GM12878 (cell line): Measurements from ENCODE around the gene LTA. TPM values are rescaled to one million over a fixed set of nuclear protein-coding genes. Genes with fewer than 3 reads are reported as not detected.

Source experiments
- CREB1 ChIP-seq: IDR thresholded peaks from 2 replicates; pipeline ENCODE4 v1.6.1; 2012; ENCODE audit warnings: low read depth, mild to moderate bottlenecking, inconsistent platforms
- CREM ChIP-seq: IDR thresholded peaks from 2 replicates; pipeline ENCODE4 v1.6.1; 2014; ENCODE audit warnings: antibody characterized with exemption, low read depth
- FOS ChIP-seq: IDR thresholded peaks from 3 replicates; pipeline ENCODE4 v1.6.1; 2011; ENCODE audit warnings: borderline replicate concordance; ENCODE audit not compliant: insufficient read length; ENCODE audit errors: extremely low read depth
- GATAD2B ChIP-seq: fragments of 450-650 bp; conservative IDR thresholded peaks from 2 replicates; pipeline ENCODE4 v1.6.1; 2017; ENCODE audit warnings: low read depth, mild to moderate bottlenecking, moderate library complexity
- IRF4 ChIP-seq: IDR thresholded peaks from 2 replicates; pipeline ENCODE4 v1.6.1; 2011; ENCODE audit warnings: low read depth, low read length
- JUNB ChIP-seq: IDR thresholded peaks from 2 replicates; pipeline ENCODE4 v1.6.1; 2016; ENCODE audit warnings: antibody characterized with exemption, mild to moderate bottlenecking
- KLF5 ChIP-seq: fragments of 450-650 bp; IDR thresholded peaks from 2 replicates; pipeline ENCODE4 v1.6.1; 2014; ENCODE audit warnings: mild to moderate bottlenecking; ENCODE audit not compliant: partially characterized antibody
- NFYB ChIP-seq: IDR thresholded peaks from 2 replicates; pipeline ENCODE4 v1.6.1; 2011; ENCODE audit warnings: low read depth, mild to moderate bottlenecking, low read length, improper control_type of control experiment, moderate library complexity; ENCODE audit not compliant: insufficient read depth
- STAT1 ChIP-seq: fragments of 450-650 bp; conservative IDR thresholded peaks from 2 replicates; pipeline ENCODE4 v1.6.1; 2014; ENCODE audit warnings: antibody characterized with exemption, mild to moderate bottlenecking
- TCF7 ChIP-seq: IDR thresholded peaks from 2 replicates; pipeline ENCODE4 v1.6.1; 2014; ENCODE audit warnings: antibody characterized with exemption, borderline replicate concordance
- ZSCAN29 ChIP-seq: fragments of 450-650 bp; IDR thresholded peaks from 2 replicates; pipeline ENCODE4 v1.6.1; 2017; ENCODE audit warnings: mild to moderate bottlenecking, moderate library complexity
- polyA plus RNA-seq, 11 experiments: library from polyadenylated mRNA; depleted of rRNA in 4 of 11; unstranded in 6 of 11; stranded (reverse) in 5 of 11; fragments of >200 nt; fragmentation: Nextera tagmentation in 4 of 11; fragmentation: Illumina TruSeq in 1 of 11; extraction: Ambion mirVana in 4 of 11; extraction: Trizol in 1 of 11; gene quantifications; 1 replicate in 1 of 11; 2 replicates in 10 of 11; pipeline versions ENCODE4 v1.2.1 to v1.2.3, GENCODE V29; 2011 to 2016; ENCODE audit warnings: inconsistent platforms in 2 of 11, missing spikeins in 2 of 11, low read depth in 1 of 11
- total RNA-seq, 4 experiments: library from RNA; depleted of rRNA in 3 of 4; stranded (reverse); fragments of >200 nt in 3 of 4; fragmentation: Illumina TruSeq in 1 of 4; extraction: Trizol in 1 of 4; gene quantifications; 2 replicates each; pipeline versions ENCODE4 v1.2.1 to v1.2.3, GENCODE V29; 2013 to 2021
- TF ChIP-seq, protein P1 (sequence below), 3 experiments: IDR thresholded peaks in 2 of 3; conservative IDR thresholded peaks in 1 of 3; 2 replicates each; pipeline ENCODE4 v1.5.1; 2011; ENCODE audit warnings: low read depth in 3 of 3, low read length in 3 of 3, mild to moderate bottlenecking in 3 of 3, control low read depth in 2 of 3, moderate library complexity in 2 of 3, inconsistent platforms in 1 of 3, mixed read lengths in 1 of 3; ENCODE audit not compliant: control insufficient read depth in 2 of 3, insufficient read depth in 1 of 3; ENCODE audit errors: extremely low read depth in 1 of 3
- TF ChIP-seq, protein P2 (sequence below): fragments of 450-650 bp; IDR thresholded peaks from 2 replicates; pipeline ENCODE4 v1.6.1; 2018; ENCODE audit warnings: borderline replicate concordance, mild to moderate bottlenecking; ENCODE audit not compliant: partially characterized antibody

The LTA gene
- total and polyA plus RNA-seq, 10 of the 15 experiments (the other 5 are each of a cell fraction or from before 2014, with no cell fraction given), result 27.5 to 100 (median 75.1) TPM

DNA sequence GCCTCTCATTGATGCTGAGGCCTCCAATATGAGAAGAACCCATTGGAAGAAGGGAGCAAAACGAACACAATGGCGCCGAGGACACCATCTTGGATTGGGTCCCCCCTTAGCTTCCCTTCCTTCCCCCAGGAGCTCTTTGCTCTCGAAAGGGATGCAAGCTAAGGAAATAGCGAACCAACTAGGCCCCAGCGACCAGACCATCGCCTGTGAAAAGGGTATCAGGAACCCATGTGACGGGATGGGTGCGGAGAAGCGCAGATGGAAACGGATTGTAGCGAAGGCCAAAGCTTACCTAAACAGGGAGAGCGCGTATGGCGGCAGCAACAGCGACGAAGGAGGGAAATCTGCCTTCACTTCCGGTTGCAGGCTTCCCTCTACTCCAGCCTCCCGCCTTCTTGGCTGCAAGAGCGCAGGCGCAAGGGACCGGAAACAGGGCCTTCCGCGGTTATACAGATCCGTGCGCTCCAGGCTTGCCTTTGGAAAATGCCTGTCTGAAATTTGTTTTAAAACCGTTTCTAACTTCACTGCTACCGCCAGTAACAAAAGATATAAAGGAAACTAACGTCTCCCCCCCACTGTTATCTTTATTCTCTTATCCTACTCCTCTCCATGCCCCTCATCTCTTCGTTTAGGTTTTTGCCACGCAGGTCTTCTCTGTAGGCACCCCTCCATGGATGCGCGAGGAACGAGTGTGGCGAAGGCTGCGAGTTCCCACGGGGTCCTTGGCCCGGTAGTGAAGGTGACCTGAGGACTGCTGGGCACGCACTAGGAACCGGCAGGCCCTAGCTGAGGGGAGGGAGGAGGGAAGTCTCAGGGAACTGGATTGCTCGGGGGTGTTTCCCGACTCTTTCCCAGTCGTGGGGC, 30.2 kb upstream of the LTA start, which contains the start of gene DDX39B (continued):
- TF ChIP-seq IRF4 (peak; percentile 70; the same call in 1 of the 2 replicates), TCF7 (no peak), KLF5 (peak; percentile 70), JUNB (no peak), CREM (peak; percentile 61), FOS (no peak), STAT1 (peak; percentile 90; the same call in 1 of the 2 replicates), NFYB (no peak), GATAD2B (peak; percentile 88), ZSCAN29 (peak; percentile 93), CREB1 (peak; percentile 46)
- TF ChIP-seq, protein P1, sequence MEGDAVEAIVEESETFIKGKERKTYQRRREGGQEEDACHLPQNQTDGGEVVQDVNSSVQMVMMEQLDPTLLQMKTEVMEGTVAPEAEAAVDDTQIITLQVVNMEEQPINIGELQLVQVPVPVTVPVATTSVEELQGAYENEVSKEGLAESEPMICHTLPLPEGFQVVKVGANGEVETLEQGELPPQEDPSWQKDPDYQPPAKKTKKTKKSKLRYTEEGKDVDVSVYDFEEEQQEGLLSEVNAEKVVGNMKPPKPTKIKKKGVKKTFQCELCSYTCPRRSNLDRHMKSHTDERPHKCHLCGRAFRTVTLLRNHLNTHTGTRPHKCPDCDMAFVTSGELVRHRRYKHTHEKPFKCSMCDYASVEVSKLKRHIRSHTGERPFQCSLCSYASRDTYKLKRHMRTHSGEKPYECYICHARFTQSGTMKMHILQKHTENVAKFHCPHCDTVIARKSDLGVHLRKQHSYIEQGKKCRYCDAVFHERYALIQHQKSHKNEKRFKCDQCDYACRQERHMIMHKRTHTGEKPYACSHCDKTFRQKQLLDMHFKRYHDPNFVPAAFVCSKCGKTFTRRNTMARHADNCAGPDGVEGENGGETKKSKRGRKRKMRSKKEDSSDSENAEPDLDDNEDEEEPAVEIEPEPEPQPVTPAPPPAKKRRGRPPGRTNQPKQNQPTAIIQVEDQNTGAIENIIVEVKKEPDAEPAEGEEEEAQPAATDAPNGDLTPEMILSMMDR (IDR thresholded peaks at IDR 0.05 in 2 of 3, conservative IDR thresholded peaks at IDR 0.05 in 1 of 3; ENCODE audit: control insufficient read depth in 2 of 3, extremely low read depth in 1 of 3, insufficient read depth in 1 of 3, low read depth in 3 of 3, low read length in 3 of 3), result no peak
- TF ChIP-seq, protein P2, sequence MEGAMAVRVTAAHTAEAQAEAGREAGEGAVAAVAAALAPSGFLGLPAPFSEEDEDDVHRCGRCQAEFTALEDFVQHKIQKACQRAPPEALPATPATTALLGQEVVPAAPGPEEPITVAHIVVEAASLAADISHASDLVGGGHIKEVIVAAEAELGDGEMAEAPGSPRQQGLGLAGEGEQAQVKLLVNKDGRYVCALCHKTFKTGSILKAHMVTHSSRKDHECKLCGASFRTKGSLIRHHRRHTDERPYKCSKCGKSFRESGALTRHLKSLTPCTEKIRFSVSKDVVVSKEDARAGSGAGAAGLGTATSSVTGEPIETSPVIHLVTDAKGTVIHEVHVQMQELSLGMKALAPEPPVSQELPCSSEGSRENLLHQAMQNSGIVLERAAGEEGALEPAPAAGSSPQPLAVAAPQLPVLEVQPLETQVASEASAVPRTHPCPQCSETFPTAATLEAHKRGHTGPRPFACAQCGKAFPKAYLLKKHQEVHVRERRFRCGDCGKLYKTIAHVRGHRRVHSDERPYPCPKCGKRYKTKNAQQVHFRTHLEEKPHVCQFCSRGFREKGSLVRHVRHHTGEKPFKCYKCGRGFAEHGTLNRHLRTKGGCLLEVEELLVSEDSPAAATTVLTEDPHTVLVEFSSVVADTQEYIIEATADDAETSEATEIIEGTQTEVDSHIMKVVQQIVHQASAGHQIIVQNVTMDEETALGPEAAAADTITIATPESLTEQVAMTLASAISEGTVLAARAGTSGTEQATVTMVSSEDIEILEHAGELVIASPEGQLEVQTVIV, result peak; percentile 76
- TF ChIP-seq, all 136 proteins: peak for 75
